ENCODE measurements around the gene TPM4.

- TF ChIP-seq ATF3 (IDR thresholded peaks at IDR 0.05; ENCODE audit: insufficient read depth, low read depth, low read length) (no peak), POLR2AphosphoS5 (IDR thresholded peaks at IDR 0.05; ENCODE audit: low read depth, low read length) (no peak), TCF12 (IDR thresholded peaks at IDR 0.05; ENCODE audit: low read depth, low read length) (no peak), NRF1 (IDR thresholded peaks at IDR 0.05; ENCODE audit: low read depth, low read length) (no peak), RFX5 (IDR thresholded peaks at IDR 0.05; ENCODE audit: borderline replicate concordance, low read depth, low read length) (no peak), CTCF (IDR thresholded peaks at IDR 0.05; ENCODE audit: control extremely low read depth in 1 of 3, insufficient read depth in 1 of 3, low read depth in 1 of 3, low read length in 3 of 3) (no peak), SP4 (IDR thresholded peaks at IDR 0.05; ENCODE audit: low read length) (no peak), USF2 (IDR thresholded peaks at IDR 0.05; ENCODE audit: low read length) (no peak), EZH2 (IDR thresholded peaks at IDR 0.05; ENCODE audit: low read depth, low read length, severe bottlenecking) (no peak), CEBPB (IDR thresholded peaks at IDR 0.05; ENCODE audit: low read depth, low read length) (no peak), EP300 (IDR thresholded peaks at IDR 0.05; ENCODE audit: borderline replicate concordance in 1 of 2, low read depth in 2 of 2, low read length in 2 of 2) (no peak), GTF2F1 (IDR thresholded peaks at IDR 0.05; ENCODE audit: borderline replicate concordance, low read depth, low read length) (no peak), SUZ12 (IDR thresholded peaks at IDR 0.05; ENCODE audit: low read length) (no peak)
These were observed 38.7 kb upstream of the TPM4 start for GRCh38 chr19:16037424-16038195.
